ENCODE data around the gene PFKM. TPM values are rescaled to one million over a fixed set of nuclear protein-coding genes. Genes with fewer than 3 reads are reported as not detected.
A peak's percentile ranks its signal among the peaks of the same experiment; 100 is the strongest.

Gene PFKM
- total and polyA plus RNA-seq, 4 experiments from 2014 or later: 7.8 to 14.6 (median 10.9) TPM

DNA sequence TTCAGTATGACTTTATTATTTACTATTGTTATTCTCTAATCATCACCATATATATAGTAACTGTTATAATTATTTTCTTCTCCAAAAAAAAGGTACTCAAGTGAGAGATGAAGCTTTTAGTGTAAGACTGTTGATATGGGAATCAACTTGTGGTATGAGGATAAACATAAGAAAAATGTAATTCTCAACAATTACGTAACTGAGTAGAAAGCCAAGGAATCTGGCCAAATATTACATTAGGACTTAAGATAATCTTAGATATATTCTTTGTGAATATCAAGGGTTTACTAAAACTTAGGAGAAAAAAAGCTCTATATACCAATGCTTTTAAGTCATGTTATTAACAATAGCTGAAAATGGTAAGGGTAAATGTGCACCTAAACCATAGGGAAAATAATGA, 26.6 kb upstream of the PFKM start:
- no peaks in the 10 kb centered on the region for H3K4me1 ChIP-seq (ENCODE audit: insufficient read depth, low read length)
- Mint-ChIP-seq H3K4me1 (peaks cover 0 to 4% (median 3%) of the 10 kb centered on the region in 4 donors), H3K4me3 (no peak overlapping the region), H3K36me3 (peaks cover 39 to 49% of the 10 kb centered on the region in 2 donors), H3K9me3 (no peaks in the 10 kb centered on the region), H3K27me3 (no peaks in the 10 kb centered on the region), H3K27ac (no peak overlapping the region)
- ChIA-PET CTCF (ENCODE audit: partially characterized antibody) (interaction anchor here (0.6 to 0.9 kb wide), 3 partner anchors 21 to 72 kb away, joined by 3 to 4 read pairs (median 3); no protein-coding TSS in a partner anchor), POLR2A (ENCODE audit: partially characterized antibody) (interaction anchor here (0.6 to 1.8 kb wide), 2 partner anchors 13 to 16 kb away, joined by 4 to 8 read pairs; partner anchors contain the start of gene SENP1)
- no peaks in the 10 kb centered on the region for H3K9me3 ChIP-seq (ENCODE audit: control insufficient read depth in 1 of 2, low read length in 2 of 2)
- H3K27me3 ChIP-seq (ENCODE audit: insufficient read depth, low read length): no peaks in the 10 kb centered on the region
- no peak for DNase-seq
- intact Hi-C loops (cut with micrococcal nuclease): no loop called here
- no peak overlapping the region for H3K27ac ChIP-seq (ENCODE audit: low read depth, low read length)
- peaks cover 35% of the 10 kb centered on the region for H3K36me3 ChIP-seq (ENCODE audit: insufficient read depth, low read length)
- H3K4me3 ChIP-seq (ENCODE audit: low read length in 2 of 2): no peak overlapping the region

DNA sequence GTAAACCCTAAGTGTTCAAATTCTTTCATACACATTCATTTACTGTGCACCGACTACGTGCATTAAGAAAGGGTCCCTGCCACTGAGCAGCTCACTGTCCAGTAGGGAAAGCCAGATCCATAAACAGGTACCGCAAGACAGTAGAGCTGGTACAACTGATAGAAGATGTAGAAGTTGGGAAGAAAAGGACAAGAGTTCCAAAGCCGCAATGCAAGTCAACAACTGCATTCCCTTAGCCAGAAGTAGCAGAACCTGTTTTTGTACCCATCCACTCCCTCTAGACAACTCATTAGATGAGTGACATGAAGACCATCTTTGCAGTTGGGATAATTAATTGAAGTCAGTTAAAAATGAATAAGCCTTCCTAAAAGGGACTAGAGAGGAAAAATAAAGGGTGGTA, 14.6 kb upstream of the PFKM start:
- Mint-ChIP-seq H3K27me3 (no peaks in the 10 kb centered on the region), H3K36me3 (peaks cover 4 to 11% of the 10 kb centered on the region in 2 donors), H3K4me1 (peaks cover 41 to 60% (median 48%) of the 10 kb centered on the region in 4 donors), H3K4me3 (peak overlapping the region; percentile 89 to 97 (median 92)), H3K9me3 (no peaks in the 10 kb centered on the region), H3K27ac (peak overlapping the region; percentile 93 to 100 (median 96))
- Histone ChIP-seq H3K4me1 (ENCODE audit: insufficient read depth, low read length) (peaks cover 42% of the 10 kb centered on the region), H3K36me3 (ENCODE audit: insufficient read depth, low read length) (no peaks in the 10 kb centered on the region), H3K4me3 (ENCODE audit: low read length in 2 of 2) (no peak overlapping the region), H3K27me3 (ENCODE audit: insufficient read depth, low read length) (no peaks in the 10 kb centered on the region), H3K9me3 (ENCODE audit: control insufficient read depth in 1 of 2, low read length in 2 of 2) (no peaks in the 10 kb centered on the region), H3K27ac (ENCODE audit: low read depth, low read length) (peak overlapping the region; percentile 96)
- intact Hi-C loops (cut with micrococcal nuclease): loop anchor here (2.0 kb wide), 1 partner anchor 92 kb away; no protein-coding TSS in a partner anchor
- DNase-seq: no peak
- POLR2A ChIA-PET (ENCODE audit: partially characterized antibody): interaction anchor here (1.0 to 4.9 kb wide), 7 partner anchors 9 to 94 kb away, joined by 4 to 90 read pairs (median 9); partner anchors contain the start of genes ASB8 and CCDC184
- CTCF ChIA-PET (ENCODE audit: partially characterized antibody): interaction anchor here (1.1 to 4.6 kb wide), 2 partner anchors 40 to 52 kb away, joined by 3 to 42 read pairs; partner anchors contain the start of gene ASB8

DNA sequence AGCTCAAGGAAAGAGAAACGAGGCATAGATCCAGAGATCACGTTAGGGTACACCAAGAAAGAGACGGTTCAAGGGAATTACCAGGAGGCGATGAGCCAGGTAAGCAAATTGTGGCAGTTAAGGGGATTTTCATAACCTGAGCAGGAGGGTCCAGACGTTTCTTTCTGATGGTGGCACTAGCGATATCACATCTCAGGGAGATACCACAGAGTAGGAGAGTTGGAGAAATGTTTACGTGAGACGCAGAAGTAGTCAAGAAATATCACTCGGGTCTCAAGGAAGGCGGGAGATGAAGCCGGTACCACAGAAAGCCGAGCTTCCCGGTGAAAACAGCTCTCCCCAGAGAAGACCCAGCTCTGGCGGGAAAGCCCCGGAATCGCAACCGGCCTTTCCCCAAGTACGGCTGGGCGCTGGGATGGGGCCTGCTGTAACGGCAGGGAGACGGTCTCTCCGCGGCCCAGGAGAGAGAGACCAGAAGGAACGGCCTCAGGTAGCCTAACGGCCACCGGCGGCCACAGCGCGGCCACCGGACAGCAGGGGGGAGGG, 13.8 kb upstream of the PFKM start:
- Histone ChIP-seq H3K4me3 (ENCODE audit: low read length in 2 of 2) (peak overlapping the region; percentile 84 to 93), H3K4me1 (ENCODE audit: insufficient read depth, low read length) (peaks cover 42% of the 10 kb centered on the region), H3K27ac (ENCODE audit: low read depth, low read length) (peak overlapping the region; percentile 96), H3K27me3 (ENCODE audit: insufficient read depth, low read length) (no peaks in the 10 kb centered on the region), H3K36me3 (ENCODE audit: insufficient read depth, low read length) (no peaks in the 10 kb centered on the region), H3K9me3 (ENCODE audit: control insufficient read depth in 1 of 2, low read length in 2 of 2) (no peaks in the 10 kb centered on the region)
- peak overlapping the region; percentile 89 to 97 (median 92) for H3K4me3 Mint-ChIP-seq
- no peaks in the 10 kb centered on the region for H3K9me3 Mint-ChIP-seq
- CTCF ChIA-PET (ENCODE audit: partially characterized antibody): interaction anchor here (0.6 to 4.6 kb wide), 4 partner anchors 10 to 59 kb away, joined by 3 to 42 read pairs (median 4); partner anchors contain the start of gene ASB8
- intact Hi-C loops (cut with micrococcal nuclease): loop anchor here (2.0 to 5.0 kb wide), 2 partner anchors 91 to 143 kb away; partner anchors contain the start of gene TMEM106C
- H3K36me3 Mint-ChIP-seq: peaks cover 0 to 11% of the 10 kb centered on the region in 2 donors
- H3K27ac Mint-ChIP-seq: peak overlapping the region; percentile 93 to 100 (median 96)
- no peaks in the 10 kb centered on the region for H3K27me3 Mint-ChIP-seq
- peaks cover 42 to 65% (median 52%) of the 10 kb centered on the region in 4 donors for H3K4me1 Mint-ChIP-seq
- POLR2A ChIA-PET (ENCODE audit: partially characterized antibody): interaction anchor here (0.5 to 4.9 kb wide), 15 partner anchors 8 to 1837 kb away, joined by 3 to 90 read pairs (median 5); partner anchors contain the start of genes ASB8, CCDC184, PFKM and RPAP3
- peak; percentile 48 to 78 (median 53) for DNase-seq

DNA sequence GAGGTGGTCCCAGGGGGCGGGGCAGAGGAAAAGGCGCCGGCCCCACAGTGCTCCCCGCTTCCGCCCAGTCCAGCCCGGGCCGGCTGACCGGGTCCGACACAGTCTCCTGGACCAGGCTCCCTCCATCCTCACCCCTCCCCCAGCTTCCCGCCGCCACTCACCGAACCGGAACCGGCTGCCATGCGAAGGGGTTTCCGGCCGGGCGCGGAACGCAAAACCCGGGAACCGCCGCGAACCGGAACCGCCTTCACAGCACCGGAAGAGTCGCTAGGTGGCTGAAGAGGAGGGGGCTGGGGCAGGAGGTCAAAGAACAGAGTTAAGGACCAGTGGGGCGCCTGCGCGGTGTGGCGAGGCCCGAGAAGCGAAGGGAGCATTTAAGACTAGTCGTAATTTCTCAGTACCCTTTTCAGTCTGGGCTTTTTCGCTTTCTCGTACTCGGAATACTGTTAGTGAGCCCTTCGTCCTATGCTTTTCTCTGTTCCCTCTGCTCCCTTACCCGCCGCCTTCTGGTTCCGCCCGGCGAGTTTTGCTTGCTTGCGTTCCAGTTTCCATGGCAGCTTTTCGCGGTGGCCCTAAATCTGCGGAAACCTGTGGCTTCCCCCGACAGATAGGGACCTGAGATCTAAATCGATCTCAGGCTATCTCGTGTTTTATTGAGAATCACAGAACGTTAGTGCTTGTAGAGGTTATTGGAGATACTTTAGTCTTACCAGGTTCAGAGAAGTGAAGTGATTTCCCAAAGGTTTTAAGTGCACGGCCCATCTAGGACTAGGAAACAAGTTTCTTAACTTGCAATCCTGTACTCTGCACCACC, 13.1 kb upstream of the PFKM start, which contains the start of gene SENP1:
TSS of gene SENP1 (minus strand) at position 213 of the 814 bp plus-strand sequence. CDS start 4,607 bp downstream, outside the sequence.
- peak; percentile 91 to 93 (median 92) for DNase-seq
- peaks cover 0 to 11% of the 10 kb centered on the region in 2 donors for H3K36me3 Mint-ChIP-seq
- no peaks in the 10 kb centered on the region for H3K36me3 ChIP-seq (ENCODE audit: insufficient read depth, low read length)

DNA sequence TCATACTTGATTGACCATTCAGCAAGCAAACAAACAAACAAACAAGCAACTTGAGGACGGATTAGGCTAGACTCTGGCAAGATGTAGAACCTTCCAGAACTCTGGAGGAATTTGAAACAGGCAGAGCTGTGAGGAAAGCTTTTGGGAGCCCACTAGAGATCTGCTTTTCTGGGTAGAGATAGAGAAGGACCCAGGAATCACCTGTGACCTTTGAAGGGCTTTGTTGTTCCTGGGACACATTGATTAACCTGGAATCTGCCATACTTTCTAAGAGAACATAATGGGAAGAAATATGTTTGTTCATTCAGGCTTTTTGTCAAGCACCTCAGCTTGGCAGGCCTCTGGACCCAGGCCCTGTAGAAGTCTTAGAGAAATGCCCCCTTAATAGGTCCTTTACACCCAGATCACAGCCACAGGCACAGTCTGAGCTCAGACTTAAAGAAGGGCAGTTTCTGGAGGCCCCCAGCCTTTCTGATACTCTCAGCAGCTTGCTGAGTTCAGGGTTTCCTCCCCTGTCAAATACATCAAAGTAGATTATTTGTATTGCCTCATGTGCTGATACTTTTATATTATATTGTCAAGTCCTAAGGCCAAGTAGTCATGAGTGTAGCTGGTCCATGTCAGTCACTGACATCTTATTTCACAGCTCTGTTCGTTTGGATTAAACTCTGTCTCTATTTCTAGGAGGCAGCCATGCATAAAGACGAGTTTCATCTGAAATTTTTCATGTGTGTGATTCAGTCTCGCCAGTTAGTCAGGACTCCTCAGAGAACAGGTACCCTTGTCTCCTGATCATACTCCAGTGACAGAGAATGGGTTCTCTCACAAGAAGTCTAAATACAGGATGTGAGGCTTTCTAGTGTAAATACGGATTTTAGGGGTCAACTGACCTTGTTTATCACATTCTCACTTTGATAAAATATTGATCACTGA, 12.2 kb upstream of the PFKM start:
- Mint-ChIP-seq H3K36me3 (peaks cover 0 to 10% of the 10 kb centered on the region in 2 donors), H3K27me3 (no peaks in the 10 kb centered on the region), H3K27ac (peak overlapping the region; percentile 93 to 100 (median 99)), H3K4me1 (peaks cover 39 to 57% (median 45%) of the 10 kb centered on the region in 4 donors), H3K9me3 (no peaks in the 10 kb centered on the region), H3K4me3 (peak overlapping the region; percentile 89 to 97 (median 92))
- Histone ChIP-seq H3K27ac (ENCODE audit: low read depth, low read length) (peak overlapping the region; percentile 96), H3K27me3 (ENCODE audit: insufficient read depth, low read length) (no peaks in the 10 kb centered on the region), H3K4me1 (ENCODE audit: insufficient read depth, low read length) (peaks cover 36% of the 10 kb centered on the region), H3K4me3 (ENCODE audit: low read length in 2 of 2) (peak overlapping the region; percentile 84 to 93), H3K36me3 (ENCODE audit: insufficient read depth, low read length) (no peaks in the 10 kb centered on the region), H3K9me3 (ENCODE audit: control insufficient read depth in 1 of 2, low read length in 2 of 2) (no peaks in the 10 kb centered on the region)
- intact Hi-C loops (cut with micrococcal nuclease): loop anchor here (1.0 to 5.0 kb wide), 4 partner anchors 12 to 145 kb away; partner anchors contain the start of genes ASB8, PFKM and TMEM106C
- DNase-seq: no peak
- ChIA-PET POLR2A (ENCODE audit: partially characterized antibody) (interaction anchor here (1.0 to 4.9 kb wide), 10 partner anchors 10 to 1838 kb away, joined by 3 to 90 read pairs (median 4); partner anchors contain the start of genes ASB8, CCDC184, PFKM and RPAP3), CTCF (ENCODE audit: partially characterized antibody) (interaction anchor here (1.1 to 4.6 kb wide), 5 partner anchors 10 to 609 kb away, joined by 3 to 42 read pairs (median 3); partner anchors contain the start of genes ASB8, CCDC184, CCNT1 and TMEM106C)

More for the DNA sequence above, 13.1 kb upstream of the PFKM start, which contains the start of gene SENP1:
- Histone ChIP-seq H3K9me3 (ENCODE audit: control insufficient read depth in 1 of 2, low read length in 2 of 2) (no peaks in the 10 kb centered on the region), H3K27ac (ENCODE audit: low read depth, low read length) (peak within 1 kb of the TSS; percentile 96), H3K4me1 (ENCODE audit: insufficient read depth, low read length) (peaks cover 42% of the 10 kb centered on the region), H3K4me3 (ENCODE audit: low read length in 2 of 2) (peak within 1 kb of the TSS; percentile 84 to 93), H3K27me3 (ENCODE audit: insufficient read depth, low read length) (no peaks in the 10 kb centered on the region)
- Mint-ChIP-seq H3K27me3 (no peaks in the 10 kb centered on the region), H3K27ac (peak within 1 kb of the TSS; percentile 93 to 100 (median 99)), H3K4me1 (peaks cover 42 to 65% (median 52%) of the 10 kb centered on the region in 4 donors), H3K4me3 (peak within 1 kb of the TSS; percentile 89 to 97 (median 92)), H3K9me3 (no peaks in the 10 kb centered on the region)
- POLR2A ChIA-PET (ENCODE audit: partially characterized antibody): interaction anchor here (0.5 to 4.9 kb wide), 17 partner anchors 8 to 1837 kb away, joined by 3 to 90 read pairs (median 4); partner anchors contain the start of genes ASB8, CCDC184, PFKM and RPAP3
- CTCF ChIA-PET (ENCODE audit: partially characterized antibody): interaction anchor here (0.5 to 4.6 kb wide), 7 partner anchors 11 to 1008 kb away, joined by 3 to 42 read pairs (median 3); partner anchors contain the start of genes ASB8, CCNT1 and TMEM106C
- intact Hi-C loops (cut with micrococcal nuclease): loop anchor here (1.0 to 5.0 kb wide), 5 partner anchors 13 to 144 kb away; partner anchors contain the start of genes ASB8, PFKM and TMEM106C

DNA sequence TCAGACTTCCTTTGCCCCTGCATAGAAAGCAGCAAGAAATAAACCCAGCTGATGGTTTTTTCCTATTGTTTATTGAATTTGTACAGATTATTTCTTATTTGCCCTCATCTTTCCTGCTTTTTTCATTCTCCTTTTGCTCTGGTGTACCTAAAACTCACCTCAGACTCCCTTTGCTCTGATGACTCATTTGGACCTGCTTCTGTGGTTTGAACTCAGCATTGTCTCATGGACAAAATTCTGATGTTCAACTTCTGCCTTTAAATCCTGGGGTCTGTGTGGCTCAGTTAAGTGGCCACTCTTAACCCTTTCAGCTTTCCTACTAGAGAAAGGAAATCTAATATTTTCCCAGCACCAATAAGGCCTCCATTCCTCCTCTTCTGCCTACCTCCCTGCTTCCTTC, 9.7 kb upstream of the PFKM start:
- H3K27ac Mint-ChIP-seq: peak overlapping the region in 5 of 7 donors; percentile 8 to 82 (median 71)
- CTCF ChIA-PET (ENCODE audit: partially characterized antibody): no interaction called here

More for the DNA sequence above, 9.7 kb upstream of the PFKM start:
- peaks cover under 1 to 2% of the 10 kb centered on the region in 2 donors for H3K27me3 Mint-ChIP-seq
- intact Hi-C loops (cut with micrococcal nuclease): loop anchor here (5.0 kb wide), 1 partner anchor 147 kb away; the partner anchor contains the start of gene TMEM106C
- Histone ChIP-seq H3K4me3 (ENCODE audit: low read length in 2 of 2) (no peak overlapping the region), H3K9me3 (ENCODE audit: control insufficient read depth in 1 of 2, low read length in 2 of 2) (no peaks in the 10 kb centered on the region), H3K27me3 (ENCODE audit: insufficient read depth, low read length) (no peaks in the 10 kb centered on the region), H3K4me1 (ENCODE audit: insufficient read depth, low read length) (peaks cover 29% of the 10 kb centered on the region), H3K27ac (ENCODE audit: low read depth, low read length) (no peak overlapping the region), H3K36me3 (ENCODE audit: insufficient read depth, low read length) (no peaks in the 10 kb centered on the region)
- peaks cover 31 to 42% (median 33%) of the 10 kb centered on the region in 4 donors for H3K4me1 Mint-ChIP-seq
- peaks cover 0 to 10% of the 10 kb centered on the region in 2 donors for H3K36me3 Mint-ChIP-seq
- POLR2A ChIA-PET (ENCODE audit: partially characterized antibody): interaction anchor here (0.8 to 2.2 kb wide), 2 partner anchors 41 to 48 kb away, joined by 3 to 10 read pairs; partner anchors contain the start of gene ASB8
- no peak for DNase-seq
- peak overlapping the region in 1 of 8 donors; percentile 23 for H3K4me3 Mint-ChIP-seq
- no peaks in the 10 kb centered on the region for H3K9me3 Mint-ChIP-seq
